Measurements from ENCODE around the gene GRIP1. TPM values are rescaled to one million over a fixed set of nuclear protein-coding genes. Genes with fewer than 3 reads are reported as not detected.

Gene GRIP1
- total and polyA plus RNA-seq, 2 donors (not counting 1 experiment from before 2014, with no cell fraction given), result 0.12 TPM; not detected in 1

- Histone ChIP-seq H3K9ac (ENCODE audit: insufficient read depth, low read length) (no peak overlapping the region), H3K27me3 (ENCODE audit: control insufficient read depth, insufficient read depth, low read length) (no peaks in the 10 kb centered on the region), H3K9me3 (ENCODE audit: control insufficient read depth, insufficient read depth, low read depth, low read length) (no peaks in the 10 kb centered on the region), H4K20me1 (ENCODE audit: control insufficient read depth, extremely low read depth, insufficient read depth, low read length) (no peaks in the 10 kb centered on the region), H3K4me1 (ENCODE audit: control insufficient read depth, extremely low read depth, insufficient read depth, low read length) (no peaks in the 10 kb centered on the region), H3K36me3 (ENCODE audit: control insufficient read depth, insufficient read depth, low read length) (no peaks in the 10 kb centered on the region), H3K4me3 (replicated peaks in 1 of 4; ENCODE audit: control extremely low read depth in 1 of 4, insufficient read depth in 1 of 4, low read depth in 3 of 4, low read length in 4 of 4) (no peak overlapping the region), H3K4me2 (ENCODE audit: extremely low read depth, insufficient read depth, low read length) (no peak overlapping the region), H2AFZ (ENCODE audit: low read length) (no peak overlapping the region), H3K79me2 (ENCODE audit: control insufficient read depth, insufficient read depth, low read length) (no peaks in the 10 kb centered on the region), H3K27ac (ENCODE audit: insufficient read depth, low read length) (no peak overlapping the region)
- TF ChIP-seq CTCF (conservative IDR thresholded peaks at IDR 0.05 in 1 of 2, IDR thresholded peaks at IDR 0.05 in 1 of 2; ENCODE audit: low read depth in 1 of 2, low read length in 2 of 2) (no peak), EZH2 (IDR thresholded peaks at IDR 0.05; ENCODE audit: low read length, missing control alignments) (no peak)
- no peak for DNase-seq (ENCODE audit: low read depth in 2 of 2)
These were observed 115.7 kb downstream of the GRIP1 start for GRCh38 chr12:66563220-66563619.

- Histone ChIP-seq H3K79me2 (ENCODE audit: control insufficient read depth, insufficient read depth, low read length) (no peaks in the 10 kb centered on the region), H3K4me2 (ENCODE audit: extremely low read depth, insufficient read depth, low read length) (no peak overlapping the region), H4K20me1 (ENCODE audit: control insufficient read depth, extremely low read depth, insufficient read depth, low read length) (no peaks in the 10 kb centered on the region), H3K27me3 (ENCODE audit: control insufficient read depth, insufficient read depth, low read length) (no peaks in the 10 kb centered on the region), H3K36me3 (ENCODE audit: control insufficient read depth, insufficient read depth, low read length) (no peaks in the 10 kb centered on the region), H3K4me3 (replicated peaks in 1 of 4; ENCODE audit: control extremely low read depth in 1 of 4, insufficient read depth in 1 of 4, low read depth in 3 of 4, low read length in 4 of 4) (no peak overlapping the region), H2AFZ (ENCODE audit: low read length) (no peak overlapping the region), H3K4me1 (ENCODE audit: control insufficient read depth, extremely low read depth, insufficient read depth, low read length) (no peaks in the 10 kb centered on the region), H3K9ac (ENCODE audit: insufficient read depth, low read length) (no peak overlapping the region), H3K27ac (ENCODE audit: insufficient read depth, low read length) (no peak overlapping the region), H3K9me3 (ENCODE audit: control insufficient read depth, insufficient read depth, low read depth, low read length) (no peaks in the 10 kb centered on the region)
- TF ChIP-seq EZH2 (IDR thresholded peaks at IDR 0.05; ENCODE audit: low read length, missing control alignments), result no peak
- no peak for TF ChIP-seq CTCF (conservative IDR thresholded peaks at IDR 0.05 in 1 of 2, IDR thresholded peaks at IDR 0.05 in 1 of 2; ENCODE audit: low read depth in 1 of 2, low read length in 2 of 2)
- peak in 1 of 2 donors; percentile 6 for DNase-seq (ENCODE audit: low read depth in 2 of 2)
These were observed 123.8 kb downstream of the GRIP1 start for GRCh38 chr12:66555113-66555512.

- DNase-seq (ENCODE audit: low read depth in 2 of 2), result peak in 1 of 2 donors; percentile 38
- Histone ChIP-seq H3K79me2 (ENCODE audit: control insufficient read depth, insufficient read depth, low read length) (no peaks in the 10 kb centered on the region), H3K27ac (ENCODE audit: insufficient read depth, low read length) (no peak overlapping the region), H3K9ac (ENCODE audit: insufficient read depth, low read length) (no peak overlapping the region), H4K20me1 (ENCODE audit: control insufficient read depth, extremely low read depth, insufficient read depth, low read length) (no peaks in the 10 kb centered on the region), H3K4me1 (ENCODE audit: control insufficient read depth, extremely low read depth, insufficient read depth, low read length) (no peaks in the 10 kb centered on the region), H3K4me3 (replicated peaks in 1 of 4; ENCODE audit: control extremely low read depth in 1 of 4, insufficient read depth in 1 of 4, low read depth in 3 of 4, low read length in 4 of 4) (no peak overlapping the region), H3K36me3 (ENCODE audit: control insufficient read depth, insufficient read depth, low read length) (no peaks in the 10 kb centered on the region), H3K27me3 (ENCODE audit: control insufficient read depth, insufficient read depth, low read length) (no peaks in the 10 kb centered on the region), H3K9me3 (ENCODE audit: control insufficient read depth, insufficient read depth, low read depth, low read length) (no peaks in the 10 kb centered on the region), H2AFZ (ENCODE audit: low read length) (no peak overlapping the region), H3K4me2 (ENCODE audit: extremely low read depth, insufficient read depth, low read length) (no peak overlapping the region)
- TF ChIP-seq CTCF (conservative IDR thresholded peaks at IDR 0.05 in 1 of 2, IDR thresholded peaks at IDR 0.05 in 1 of 2; ENCODE audit: low read depth in 1 of 2, low read length in 2 of 2) (no peak), EZH2 (IDR thresholded peaks at IDR 0.05; ENCODE audit: low read length, missing control alignments) (no peak)
These were observed 126.2 kb downstream of the GRIP1 start for GRCh38 chr12:66552716-66553115.
